Forelimb muscle (tissue), 1 donor: ENCODE results near the gene BTBD10. TPM values are rescaled to one million over a fixed set of nuclear protein-coding genes. Genes with fewer than 3 reads are reported as not detected.

Experiments used
- DNase-seq: peaks from one replicate; pipeline ENCODE4 v3.0.0-alpha.2; 2013; ENCODE audit warnings: low read depth
- polyA plus RNA-seq: library from polyadenylated mRNA; unstranded; fragments of 120-200 nt; gene quantifications from one replicate; pipeline ENCODE4 v1.2.1, GENCODE V29; 2013; ENCODE audit not compliant: insufficient read length

Gene BTBD10
- polyA plus RNA-seq, 1 donor: 23.0 TPM

GRCh38 chr11:13375798-13376197 lies 87.2 kb downstream of the BTBD10 start:
- DNase-seq: no peak

- no peak for DNase-seq
Measured at GRCh38 chr11:13373216-13373615, 89.8 kb downstream of the BTBD10 start.

- no peak for DNase-seq
Measured at GRCh38 chr11:13368041-13368446, 95.0 kb downstream of the BTBD10 start.

- no peak for DNase-seq
Measured at GRCh38 chr11:13367115-13367514, 95.9 kb downstream of the BTBD10 start.

- DNase-seq: no peak
Measured at GRCh38 chr11:13366266-13367026, 96.6 kb downstream of the BTBD10 start.

- no peak for DNase-seq
Measured at GRCh38 chr11:13364388-13364787, 98.6 kb downstream of the BTBD10 start.

- DNase-seq: no peak
Measured at GRCh38 chr11:13362596-13363109, 100.4 kb downstream of the BTBD10 start.

- no peak for DNase-seq
Measured at GRCh38 chr11:13358596-13359270, 104.3 kb downstream of the BTBD10 start.

GRCh38 chr11:13357232-13357631 lies 105.8 kb downstream of the BTBD10 start:
- DNase-seq: no peak

- DNase-seq: no peak
Measured at GRCh38 chr11:13355191-13355590, 107.8 kb downstream of the BTBD10 start.

GRCh38 chr11:13354335-13354734 lies 108.7 kb downstream of the BTBD10 start:
- DNase-seq: no peak

GRCh38 chr11:13352711-13353110 lies 110.3 kb downstream of the BTBD10 start:
- no peak for DNase-seq

GRCh38 chr11:13349581-13349980 lies 113.4 kb downstream of the BTBD10 start:
- DNase-seq: no peak

- DNase-seq: no peak
Measured at GRCh38 chr11:13349046-13349445, 114.0 kb downstream of the BTBD10 start.

- DNase-seq: no peak
Measured at GRCh38 chr11:13348305-13348704, 114.7 kb downstream of the BTBD10 start.

GRCh38 chr11:13347901-13348300 lies 115.1 kb downstream of the BTBD10 start:
- no peak for DNase-seq

GRCh38 chr11:13346470-13346869 lies 116.6 kb downstream of the BTBD10 start:
- DNase-seq: no peak

- DNase-seq: no peak
Measured at GRCh38 chr11:13344818-13345217, 118.2 kb downstream of the BTBD10 start.

GRCh38 chr11:13343931-13344717 lies 118.9 kb downstream of the BTBD10 start:
- peak; percentile 45 for DNase-seq

GRCh38 chr11:13343067-13343466 lies 120.0 kb downstream of the BTBD10 start:
- DNase-seq: no peak

- no peak for DNase-seq
Measured at GRCh38 chr11:13341026-13341425, 122.0 kb downstream of the BTBD10 start.
